Endothelial cell of umbilical vein (primary cell): ENCODE results near the gene NAA40. TPM values are rescaled to one million over a fixed set of nuclear protein-coding genes. Genes with fewer than 3 reads are reported as not detected.

ENCODE experiments used
- BruUV-seq: library from RNA; stranded (reverse); fragments of 400-500 nt; replicated peaks from 2 replicates; lab custom pipeline; 2021; lab: Mats Ljungman, UMichigan
- CTCF ChIA-PET: fragments of 300-600, 350-600 bp; sonication (Branson Sonifier 250); formaldehyde crosslinking; loops from one replicate; lab custom pipeline; 2021; ENCODE audit warnings: antibody characterized with exemption, inconsistent platforms; lab: Charles Lee
- POLR2A ChIA-PET: fragments of 300-600, 350-600 bp; sonication (Branson Sonifier 250); formaldehyde crosslinking; loops from one replicate; lab custom pipeline; 2021; ENCODE audit warnings: antibody characterized with exemption, inconsistent platforms; lab: Charles Lee
- DNase-seq: peaks from one replicate; pipeline ENCODE4 v3.0.0-alpha.2; 2011; ENCODE audit warnings: low read depth, low spot score
- FAIRE-seq: peaks from 2 replicates; lab custom pipeline; 2011; peaks lifted over from hg19 to GRCh38; lab: Jason Lieb, UNC
- H2AFZ ChIP-seq: 2 replicates; pipeline ENCODE4 v1.6.0; 2012; ENCODE audit warnings: low read depth, low read length, control low read depth, inconsistent platforms
- H3K27ac ChIP-seq: 2 replicates; pipeline ENCODE4 v1.5.1; 2011; ENCODE audit warnings: low read depth, mild to moderate bottlenecking, control low read depth, low read length, moderate library complexity; ENCODE audit not compliant: insufficient read depth
- H3K27me3 ChIP-seq, 2 experiments: 2 replicates each; pipeline versions ENCODE4 v1.6.0 to v1.6.1; 2011; ENCODE audit warnings: low read length in 2 of 2, mixed read lengths in 1 of 2; ENCODE audit not compliant: control insufficient read depth in 2 of 2, insufficient read depth in 2 of 2
- H3K36me3 ChIP-seq, 2 experiments: 2 replicates in 1 of 2; 3 replicates in 1 of 2; pipeline ENCODE4 v1.5.1; 2011; ENCODE audit warnings: low read length in 2 of 2, mild to moderate bottlenecking in 1 of 2, moderate library complexity in 1 of 2; ENCODE audit not compliant: control insufficient read depth in 2 of 2, insufficient read depth in 2 of 2; ENCODE audit errors: extremely low read depth in 1 of 2
- H3K4me1 ChIP-seq: 3 replicates; pipeline ENCODE4 v1.5.1; 2011; ENCODE audit warnings: mild to moderate bottlenecking, low read length; ENCODE audit not compliant: control insufficient read depth, insufficient read depth; ENCODE audit errors: extremely low read depth
- H3K4me2 ChIP-seq: 2 replicates; pipeline ENCODE4 v1.6.1; 2011; ENCODE audit warnings: low read length, control low read depth, mixed read lengths; ENCODE audit not compliant: insufficient read depth
- H3K4me3 ChIP-seq, 3 experiments: fragments of 200-600 bp in 1 of 3; sonication (generic), shearing (Covaris generic) in 1 of 3; replicated peaks in 1 of 3; 2 replicates each; pipeline ENCODE4 v1.5.1; 2011 to 2016; ENCODE audit warnings: control low read depth in 3 of 3, low read length in 3 of 3, mild to moderate bottlenecking in 2 of 3, inconsistent platforms in 1 of 3, low read depth in 1 of 3, moderate library complexity in 1 of 3; ENCODE audit not compliant: insufficient read depth in 1 of 3
- H3K79me2 ChIP-seq: 2 replicates; pipeline ENCODE4 v1.6.0; 2012; ENCODE audit warnings: low read length, inconsistent platforms; ENCODE audit not compliant: control insufficient read depth, insufficient read depth
- H3K9ac ChIP-seq: replicated peaks from 2 replicates; pipeline ENCODE3; 2011; ENCODE audit warnings: low read length, control low read depth; ENCODE audit not compliant: insufficient read depth; ENCODE audit errors: extremely low read depth
- H3K9me1 ChIP-seq: replicated peaks from 3 replicates; pipeline ENCODE4 v1.6.0; 2011; ENCODE audit warnings: mild to moderate bottlenecking, low read length; ENCODE audit not compliant: control insufficient read depth, insufficient read depth; ENCODE audit errors: extremely low read depth
- H3K9me3 ChIP-seq: replicated peaks from 2 replicates; pipeline ENCODE4 v1.5.1; 2012; ENCODE audit warnings: low read length, inconsistent platforms; ENCODE audit not compliant: control insufficient read depth, insufficient read depth
- H4K20me1 ChIP-seq: replicated peaks from 2 replicates; pipeline ENCODE3; 2011; ENCODE audit warnings: mild to moderate bottlenecking, low read length; ENCODE audit not compliant: control insufficient read depth, insufficient read depth; ENCODE audit errors: extremely low read depth
- EZH2 ChIP-seq: IDR thresholded peaks from 2 replicates; pipeline ENCODE4 v1.6.1; 2012; ENCODE audit warnings: borderline replicate concordance, low read depth, mild to moderate bottlenecking, moderate library complexity, low read length, inconsistent platforms; ENCODE audit not compliant: severe bottlenecking
- FOS ChIP-seq: IDR thresholded peaks from 2 replicates; pipeline ENCODE4 v1.6.1; 2011; ENCODE audit warnings: mild to moderate bottlenecking, low read length, moderate library complexity, borderline replicate concordance; ENCODE audit not compliant: insufficient read depth
- GATA2 ChIP-seq: IDR thresholded peaks from 2 replicates; pipeline ENCODE4 v1.7.0; 2011; ENCODE audit warnings: low read depth, mild to moderate bottlenecking, moderate library complexity, mixed read lengths, low read length; ENCODE audit not compliant: insufficient read length, insufficient read depth
- JUN ChIP-seq: IDR thresholded peaks from 2 replicates; pipeline ENCODE4 v1.6.1; 2011; ENCODE audit warnings: borderline replicate concordance, low read depth; ENCODE audit not compliant: insufficient read length, insufficient read depth
- MYC ChIP-seq: IDR thresholded peaks from one replicate; pipeline ENCODE4 v1.6.1; 2011; ENCODE audit warnings: mild to moderate bottlenecking, low read depth, low read length
- POLR2A ChIP-seq: IDR thresholded peaks from 2 replicates; pipeline ENCODE4 v1.6.1; 2012; ENCODE audit warnings: low read depth, mild to moderate bottlenecking, control low read depth, low read length
- POLR2AphosphoS5 ChIP-seq: IDR thresholded peaks from 2 replicates; pipeline ENCODE4 v1.6.1; 2012; ENCODE audit warnings: low read depth, mild to moderate bottlenecking, control low read depth, low read length, moderate library complexity; ENCODE audit not compliant: insufficient read depth
- dilution Hi-C: fragments of 300-500 bp; cut with MboI; formaldehyde crosslinking; loops from one replicate; pipeline ENCODE4 v1.15.0; 2019; ENCODE audit warnings: low sequenced_read_pairs; ENCODE audit not compliant: extremely low pct_ligation_motif_present
- intact Hi-C: fragments of 100-400 bp; cut with micrococcal nuclease; formaldehyde crosslinking; loops from one replicate; pipeline ENCODE4 v1.10.0; 2022
- polyA plus RNA-seq, 4 experiments: library from polyadenylated mRNA; depleted of rRNA in 3 of 4; stranded (reverse) in 3 of 4; unstranded in 1 of 4; fragments of >200 nt; gene quantifications; 2 replicates each; pipeline versions ENCODE4 v1.2.1 to v1.2.3, GENCODE V29; 2011 to 2012; ENCODE audit warnings: missing spikeins in 1 of 4
- total RNA-seq: library from RNA; stranded (reverse); gene quantifications from 2 replicates; pipeline ENCODE4 v1.2.3, GENCODE V29; 2021
- TF ChIP-seq, protein P1 (sequence below), 2 donors: IDR thresholded peaks; 1 replicate in 1 of 2; 2 replicates in 1 of 2; pipeline ENCODE4 v1.5.1; 2011; ENCODE audit warnings: low read length in 2 of 2, mild to moderate bottlenecking in 2 of 2, moderate library complexity in 2 of 2, control low read depth in 1 of 2, inconsistent platforms in 1 of 2, low read depth in 1 of 2; ENCODE audit not compliant: insufficient read depth in 1 of 2; ENCODE audit errors: extremely low read depth in 1 of 2
- TF ChIP-seq, protein P2 (sequence below): IDR thresholded peaks from 2 replicates; pipeline ENCODE4 v1.6.1; 2011; ENCODE audit not compliant: insufficient read depth, insufficient read length

NAA40 gene
- total and polyA plus RNA-seq, 2 donors (not counting 3 experiments of a cell fraction or from before 2014, with no cell fraction given), result 28.5 to 32.3 TPM

DNA sequence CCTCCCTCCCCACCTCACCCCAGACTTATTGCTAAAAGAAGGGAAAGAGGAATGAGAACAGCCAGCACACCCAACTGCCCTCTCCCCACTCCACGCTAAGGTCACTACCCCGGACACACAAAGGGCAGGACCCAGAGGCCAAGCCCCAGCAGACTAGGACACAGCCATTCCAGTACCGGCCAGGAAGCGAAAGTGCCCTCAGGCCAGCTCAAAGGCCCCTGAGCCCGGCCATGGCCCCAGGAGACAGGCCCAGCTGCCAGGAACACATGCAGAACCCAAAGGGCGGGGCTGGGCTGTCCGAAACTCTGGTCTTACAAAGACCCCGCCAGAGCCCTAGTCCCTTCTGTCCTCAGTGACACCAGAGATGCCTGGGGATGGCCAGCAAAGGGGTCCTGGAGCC, 27.4 kb upstream of the NAA40 start:
- Histone ChIP-seq H3K27me3 (peaks cover 0 to under 1% of the 10 kb centered on the region in 2 experiments), H3K4me2 (no peak overlapping the region), H3K9me1 (no peaks in the 10 kb centered on the region), H3K4me3 (no peak overlapping the region), H3K4me1 (no peaks in the 10 kb centered on the region), H4K20me1 (no peaks in the 10 kb centered on the region), H3K79me2 (no peaks in the 10 kb centered on the region), H3K9me3 (no peaks in the 10 kb centered on the region), H3K9ac (no peak overlapping the region), H3K27ac (no peak overlapping the region), H2AFZ (no peak overlapping the region), H3K36me3 (peaks cover 0 to 14% of the 10 kb centered on the region in 2 experiments)
- dilution Hi-C loops, result no loop called here
- POLR2A ChIA-PET, result no interaction called here
- DNase-seq (no peak), FAIRE-seq (no peak)
- intact Hi-C loops, result no loop called here
- BruUV-seq, result no TSS peak
- CTCF ChIA-PET, result interaction anchor here (1.2 kb wide), 1 partner anchor 9 kb away, joined by 6 read pairs; no protein-coding TSS in a partner anchor
- TF ChIP-seq EZH2, result no peak
- TF ChIP-seq, protein P1, sequence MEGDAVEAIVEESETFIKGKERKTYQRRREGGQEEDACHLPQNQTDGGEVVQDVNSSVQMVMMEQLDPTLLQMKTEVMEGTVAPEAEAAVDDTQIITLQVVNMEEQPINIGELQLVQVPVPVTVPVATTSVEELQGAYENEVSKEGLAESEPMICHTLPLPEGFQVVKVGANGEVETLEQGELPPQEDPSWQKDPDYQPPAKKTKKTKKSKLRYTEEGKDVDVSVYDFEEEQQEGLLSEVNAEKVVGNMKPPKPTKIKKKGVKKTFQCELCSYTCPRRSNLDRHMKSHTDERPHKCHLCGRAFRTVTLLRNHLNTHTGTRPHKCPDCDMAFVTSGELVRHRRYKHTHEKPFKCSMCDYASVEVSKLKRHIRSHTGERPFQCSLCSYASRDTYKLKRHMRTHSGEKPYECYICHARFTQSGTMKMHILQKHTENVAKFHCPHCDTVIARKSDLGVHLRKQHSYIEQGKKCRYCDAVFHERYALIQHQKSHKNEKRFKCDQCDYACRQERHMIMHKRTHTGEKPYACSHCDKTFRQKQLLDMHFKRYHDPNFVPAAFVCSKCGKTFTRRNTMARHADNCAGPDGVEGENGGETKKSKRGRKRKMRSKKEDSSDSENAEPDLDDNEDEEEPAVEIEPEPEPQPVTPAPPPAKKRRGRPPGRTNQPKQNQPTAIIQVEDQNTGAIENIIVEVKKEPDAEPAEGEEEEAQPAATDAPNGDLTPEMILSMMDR (IDR thresholded peaks at IDR 0.05; ENCODE audit: extremely low read depth in 1 of 2, insufficient read depth in 1 of 2, low read depth in 1 of 2, low read length in 2 of 2), result no peak

DNA sequence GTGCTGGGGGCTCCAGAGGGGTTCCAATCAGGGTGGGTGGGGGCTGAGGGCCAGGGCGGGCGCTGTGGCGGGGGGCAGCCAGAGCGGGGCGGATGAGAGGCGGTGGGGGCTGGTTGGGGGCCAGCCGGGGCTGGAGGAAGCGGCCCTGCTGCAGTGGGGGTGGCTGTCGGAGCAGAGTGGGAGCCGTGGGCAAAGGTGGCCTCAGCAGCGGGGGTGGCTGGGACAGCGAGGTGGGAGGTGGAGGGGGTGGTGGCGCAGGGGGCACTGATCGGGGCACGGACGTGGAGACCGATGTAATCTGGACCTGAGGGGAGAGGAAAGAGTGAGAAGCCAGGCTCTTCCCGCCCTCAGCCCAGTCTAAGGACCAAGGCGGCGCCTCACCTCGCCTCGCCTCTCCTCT, 26.9 kb upstream of the NAA40 start:
- Histone ChIP-seq H3K9me3 (no peaks in the 10 kb centered on the region), H3K27ac (no peak overlapping the region), H2AFZ (no peak overlapping the region), H3K27me3 (peaks cover 0 to 2% of the 10 kb centered on the region in 2 experiments), H3K36me3 (peaks cover 0 to 14% of the 10 kb centered on the region in 2 experiments), H3K9me1 (no peaks in the 10 kb centered on the region), H3K4me2 (no peak overlapping the region), H3K4me1 (no peaks in the 10 kb centered on the region), H3K4me3 (no peak overlapping the region), H4K20me1 (no peaks in the 10 kb centered on the region), H3K79me2 (no peaks in the 10 kb centered on the region), H3K9ac (no peak overlapping the region)
- DNase-seq (no peak), FAIRE-seq (no peak)
- TF ChIP-seq FOS, result no peak
- TF ChIP-seq GATA2, result no peak
- no peak for TF ChIP-seq EZH2
- TF ChIP-seq POLR2A, result no peak
- TF ChIP-seq POLR2AphosphoS5, result no peak
- TF ChIP-seq, protein P1 (IDR thresholded peaks at IDR 0.05; ENCODE audit: extremely low read depth in 1 of 2, insufficient read depth in 1 of 2, low read depth in 1 of 2, low read length in 2 of 2), result no peak
- no peak for TF ChIP-seq JUN
- TF ChIP-seq, protein P2, sequence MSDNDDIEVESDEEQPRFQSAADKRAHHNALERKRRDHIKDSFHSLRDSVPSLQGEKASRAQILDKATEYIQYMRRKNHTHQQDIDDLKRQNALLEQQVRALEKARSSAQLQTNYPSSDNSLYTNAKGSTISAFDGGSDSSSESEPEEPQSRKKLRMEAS, result no peak
- no peak for TF ChIP-seq MYC
- ChIA-PET POLR2A (no interaction called here), CTCF (interaction anchor here (3.1 kb wide), 1 partner anchor 74 kb away, joined by 10 read pairs; the partner anchor contains the start of gene MARK2)
- dilution Hi-C loops, result no loop called here
- BruUV-seq, result no TSS peak
- intact Hi-C loops, result no loop called here
